NT2/D1 (cell line): ENCODE measurements around the gene AREG.

Experiments
- SUZ12 ChIP-seq: IDR thresholded peaks from 2 replicates; pipeline ENCODE4 v1.6.1; 2011; ENCODE audit not compliant: insufficient read length, insufficient read depth; ENCODE audit errors: extremely low read depth
- YY1 ChIP-seq: IDR thresholded peaks from 2 replicates; pipeline ENCODE4 v1.6.1; 2011; ENCODE audit not compliant: insufficient read length, insufficient read depth
- ZNF274 ChIP-seq: IDR thresholded peaks from 2 replicates; pipeline ENCODE4 v1.6.1; 2011; ENCODE audit warnings: mild to moderate bottlenecking, low read depth, low read length

GRCh38 chr4:74501579-74501978 is 56.6 kb downstream of the AREG start:
- TF ChIP-seq SUZ12 (no peak), YY1 (no peak), ZNF274 (no peak)
